K562 treated with DMSO at 1 percent for 12 hours (cell line): ENCODE results near the gene BID. TPM values are rescaled to one million over a fixed set of nuclear protein-coding genes. Genes with fewer than 3 reads are reported as not detected.

ENCODE experiments used
- total RNA-seq: library from RNA; unstranded; fragments of 300-600 nt; gene quantifications from 2 replicates; pipeline ENCODE4 v1.2.3, GENCODE V29; 2022; ENCODE audit not compliant: insufficient read depth

The BID gene
- 44.7 and 69.0 TPM in 2 replicates for total RNA-seq

DNA sequence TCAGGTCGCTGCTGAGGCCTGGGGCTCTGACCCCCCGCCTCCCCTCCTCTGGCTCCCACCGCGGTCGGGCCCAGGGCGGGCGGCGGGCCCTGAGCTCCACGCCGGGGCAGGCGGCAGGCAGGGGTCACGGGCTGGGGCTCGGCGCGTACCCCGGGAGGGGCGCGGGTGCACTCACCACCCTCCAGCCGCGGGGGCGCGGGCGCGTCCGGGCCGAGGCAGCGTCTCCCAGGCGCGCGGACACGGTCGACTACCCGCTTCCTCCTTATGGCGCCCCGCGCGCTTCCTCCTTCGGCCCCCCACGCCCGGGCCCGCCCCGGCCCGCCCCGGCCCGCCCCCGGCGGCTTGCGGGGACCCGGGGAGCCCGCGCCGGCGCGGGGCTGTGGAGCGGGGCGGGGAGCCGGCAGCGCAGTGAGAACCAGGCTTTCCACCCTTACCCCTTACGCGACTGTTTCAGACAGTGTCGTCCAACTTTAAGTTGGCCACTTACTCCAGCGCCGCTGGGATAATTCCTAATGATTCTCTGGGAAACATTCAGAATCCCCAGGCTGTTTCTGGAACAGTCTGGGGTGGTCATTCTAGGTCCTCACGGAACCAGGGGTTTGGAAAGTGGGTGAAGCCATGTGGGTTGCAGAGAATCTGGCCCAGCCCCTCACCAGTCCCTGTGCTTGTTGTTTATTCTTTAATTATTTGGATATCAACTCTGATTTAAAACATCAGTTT is at the start of gene BID:
BID (minus strand) TSS at position 264 of the 720 bp plus-strand sequence. CDS start 24,353 bp downstream, outside the sequence.

Other genes starting within 250 kb of the BID start
- 0.47 TPM in 1 of 2 replicates, not detected in the other for gene SLC25A18, start 211.0 kb downstream of the BID start, total RNA-seq
- gene ATP6V1E1, start 145.7 kb downstream of the BID start, total RNA-seq: 244 and 267 TPM in 2 replicates
- 23.1 and 45.5 TPM in 2 replicates for gene BCL2L13, start 135.7 kb downstream of the BID start, total RNA-seq